Right forelimb (tissue), 1 donor: ENCODE results near the gene UBA3.

Source experiments
- DNase-seq: peaks from one replicate; pipeline ENCODE4 v3.0.0-alpha.2; 2018

UBA3 gene

GRCh38 chr3:69080233-69080920 lies at the start of gene UBA3:
Gene UBA3 (minus strand): TSS chr3:69080365. CDS start chr3:69080353, 12 bp downstream.
- peak; percentile 94 for DNase-seq

- DNase-seq = no peak
Observed at GRCh38 chr3:69129531-69129930, 49.4 kb upstream of the UBA3 start.

GRCh38 chr3:69128509-69128908 lies 48.3 kb upstream of the UBA3 start:
- no peak for DNase-seq

- DNase-seq = no peak
Observed at GRCh38 chr3:69126999-69127398, 46.8 kb upstream of the UBA3 start.

- DNase-seq = no peak
Observed at GRCh38 chr3:69126216-69126615, 46.1 kb upstream of the UBA3 start.

DNA sequence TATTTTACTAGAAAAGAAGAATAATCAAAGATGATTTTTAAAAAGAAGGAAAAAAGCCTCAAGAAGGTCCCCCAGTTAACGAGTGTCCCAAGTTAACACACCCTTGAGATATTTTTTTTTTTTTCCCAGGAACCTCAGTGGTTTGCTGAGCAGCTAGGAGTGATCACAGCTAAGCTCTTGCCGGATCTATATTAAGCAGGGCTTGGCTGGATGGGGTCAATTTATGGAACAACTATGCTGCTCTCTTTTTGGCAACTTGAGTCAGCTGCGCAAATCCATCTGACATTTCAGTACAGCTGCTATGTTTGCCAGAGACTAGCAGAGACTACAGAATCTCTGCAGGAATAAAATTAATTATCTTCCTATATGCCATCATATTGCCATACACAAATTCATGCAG lies 42.2 kb upstream of the UBA3 start, which contains the start of gene LMOD3:
Gene LMOD3 (minus strand): TSS at position 193 of the 400 bp plus-strand sequence. CDS start 209 bp downstream, outside the sequence.
- DNase-seq = no peak

DNA sequence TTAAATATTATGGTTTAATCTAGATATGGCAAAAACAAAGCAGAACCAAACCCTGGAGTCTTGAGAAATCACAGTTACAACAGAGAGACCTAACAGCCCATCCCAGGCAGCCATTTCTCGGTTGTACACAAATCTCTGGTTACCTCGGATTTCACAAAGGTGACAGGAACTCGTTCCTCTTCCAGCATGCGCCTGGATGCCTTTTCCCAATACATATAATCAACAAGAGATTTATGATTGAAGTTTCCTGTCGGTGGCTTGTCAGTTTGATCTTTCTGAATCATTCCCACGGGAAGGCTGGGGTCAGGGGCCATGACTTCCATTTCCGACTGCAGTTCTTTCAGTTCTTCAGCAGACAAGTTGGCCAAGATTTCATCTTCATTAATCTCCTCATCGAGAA lies 41.8 kb upstream of the UBA3 start:
- no peak for DNase-seq

GRCh38 chr3:69121513-69121912 lies 41.3 kb upstream of the UBA3 start:
- no peak for DNase-seq

- peak; percentile 63 for DNase-seq
Observed at GRCh38 chr3:69120879-69121464, 40.8 kb upstream of the UBA3 start.

DNA sequence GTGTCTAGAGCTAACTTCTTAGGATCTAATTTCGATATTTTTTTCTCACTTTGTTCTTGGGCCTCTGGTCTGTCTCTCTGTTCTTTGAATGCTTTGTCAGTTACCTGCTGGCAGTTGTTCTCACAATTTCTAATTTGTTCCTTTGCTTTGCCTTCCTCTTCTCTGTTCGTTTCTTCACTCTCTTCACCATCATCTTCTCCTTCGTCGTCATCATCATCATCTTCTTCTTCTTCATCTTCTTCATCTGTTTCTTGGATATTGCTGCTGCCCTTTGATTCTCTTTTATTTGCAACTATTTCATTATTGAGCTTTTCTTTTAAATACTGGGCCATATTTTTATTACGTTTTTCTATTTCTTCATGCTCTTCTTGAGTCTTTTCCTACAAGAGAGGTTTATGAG lies 39.5 kb upstream of the UBA3 start:
- DNase-seq = no peak

DNA sequence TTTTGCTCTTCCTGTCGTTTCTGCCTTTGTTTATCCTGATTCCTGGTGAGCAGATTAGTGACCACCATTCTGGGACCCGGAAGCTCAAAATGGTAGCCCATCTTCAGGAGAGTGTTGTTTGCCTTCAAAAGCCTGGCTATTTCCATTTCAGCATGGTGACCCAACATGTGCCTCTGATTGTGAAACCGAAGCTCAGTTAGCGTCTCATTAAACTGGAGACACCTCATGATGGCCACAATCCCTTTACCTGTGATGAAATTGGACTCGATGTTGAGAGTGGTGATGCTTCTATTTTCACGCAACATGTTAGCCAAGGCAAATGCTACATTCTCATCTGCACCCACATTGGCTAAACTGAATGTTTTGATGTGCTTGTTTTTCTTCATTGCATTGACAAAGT lies 39.0 kb upstream of the UBA3 start:
- DNase-seq = no peak

DNA sequence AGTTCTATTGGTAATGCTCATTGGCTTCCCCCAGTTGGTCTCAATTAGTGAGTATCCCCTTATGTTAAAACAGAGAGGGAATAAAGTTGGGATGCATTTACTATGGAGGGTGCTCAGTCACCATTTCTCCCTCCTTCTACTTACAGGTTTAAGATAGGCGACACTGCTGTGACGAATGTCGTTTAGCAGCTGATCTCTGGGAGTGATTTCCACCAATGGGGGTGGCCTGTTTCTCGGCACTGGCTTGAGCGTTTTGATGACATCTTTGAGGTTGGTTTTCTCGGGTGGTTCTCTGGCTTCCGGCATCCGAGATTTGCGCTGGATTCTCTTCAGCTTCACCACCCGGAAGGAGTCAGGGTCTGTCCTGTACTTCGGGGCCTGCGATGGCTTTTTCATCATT lies 38.4 kb upstream of the UBA3 start:
- no peak for DNase-seq

DNA sequence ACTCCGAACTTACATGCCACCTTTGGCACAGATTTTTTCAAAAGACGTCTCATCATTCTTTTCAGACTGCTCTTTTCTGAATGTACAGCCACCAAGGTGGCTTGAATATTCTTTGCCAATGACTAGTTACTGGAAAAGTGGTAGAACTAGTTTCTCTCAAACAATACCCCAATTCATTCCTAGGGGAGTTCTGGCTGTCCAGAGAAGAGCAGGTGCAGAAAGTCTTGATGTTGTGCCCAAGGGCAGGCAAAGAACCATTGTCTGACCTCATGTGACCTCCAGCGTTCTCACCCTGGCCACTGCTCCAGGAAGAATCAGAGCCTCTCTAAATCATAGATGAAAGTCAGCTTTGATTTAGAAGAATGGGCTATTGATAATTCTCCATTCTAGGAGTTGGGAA lies 36.7 kb upstream of the UBA3 start:
- no peak for DNase-seq

- no peak for DNase-seq
Observed at GRCh38 chr3:69116162-69116561, 36.0 kb upstream of the UBA3 start.

- no peak for DNase-seq
Observed at GRCh38 chr3:69115731-69116130, 35.6 kb upstream of the UBA3 start.

GRCh38 chr3:69113536-69113935 lies 33.4 kb upstream of the UBA3 start:
- DNase-seq = no peak

DNA sequence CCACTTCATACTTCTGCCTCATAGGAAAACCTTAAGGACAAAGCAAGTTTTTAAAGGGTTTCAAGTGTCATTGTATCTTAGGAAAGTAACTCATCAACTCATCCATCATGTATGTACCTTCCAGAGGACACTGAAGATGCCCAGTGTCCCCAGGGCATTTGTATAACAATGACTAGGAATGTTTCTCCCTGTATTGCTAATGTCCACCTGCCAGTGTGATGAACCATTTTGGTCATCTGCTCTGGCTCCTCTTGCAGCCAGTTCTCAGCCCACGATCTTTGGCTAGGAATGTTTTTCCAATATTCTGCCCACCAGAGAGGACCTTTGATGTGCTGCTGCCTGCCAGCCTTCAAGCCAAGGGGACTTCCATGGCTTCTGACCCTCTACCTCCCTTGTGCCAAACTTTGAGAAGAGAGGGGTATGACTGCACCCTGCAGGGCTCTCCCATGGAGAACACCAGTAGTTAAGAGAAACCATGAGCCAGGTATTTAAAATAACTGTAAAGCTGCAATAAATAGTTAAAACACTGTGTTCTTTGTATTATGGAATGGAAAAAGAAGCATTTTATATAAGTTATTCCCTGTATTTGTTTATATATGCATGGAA lies 30.9 kb upstream of the UBA3 start:
- DNase-seq = no peak

GRCh38 chr3:69108811-69109210 lies 28.6 kb upstream of the UBA3 start:
- DNase-seq = no peak

GRCh38 chr3:69107841-69108240 lies 27.7 kb upstream of the UBA3 start:
- no peak for DNase-seq

GRCh38 chr3:69105320-69105719 lies 25.2 kb upstream of the UBA3 start:
- DNase-seq = no peak

- DNase-seq = no peak
Observed at GRCh38 chr3:69104586-69104985, 24.4 kb upstream of the UBA3 start.

GRCh38 chr3:69103123-69103522 lies 23.0 kb upstream of the UBA3 start:
- no peak for DNase-seq

- DNase-seq = no peak
Observed at GRCh38 chr3:69102384-69102783, 22.2 kb upstream of the UBA3 start.

GRCh38 chr3:69099576-69099975 lies 19.4 kb upstream of the UBA3 start:
- no peak for DNase-seq
